IMR-90 (cell line): ENCODE data around the gene EIF3K. TPM values are rescaled to one million over a fixed set of nuclear protein-coding genes. Genes with fewer than 3 reads are reported as not detected.

Source experiments
- ATAC-seq: fragments of 200-7000 bp; cut with Tn5 transposase; 2 replicates; pipeline ENCODE4 v1.9.1; 2020; ENCODE audit warnings: low read depth, mild to moderate bottlenecking, moderate library complexity
- BruUV-seq: library from RNA; stranded (reverse); fragments of 400-500 nt; replicated peaks from 2 replicates; lab custom pipeline; 2021; lab: Mats Ljungman, UMichigan
- CTCF ChIA-PET: fragments of 300-600 bp; formaldehyde crosslinking; extraction: SDS; loops from one replicate; lab custom pipeline; 2021; ENCODE audit warnings: antibody characterized with exemption; lab: Yijun Ruan, JAX
- POLR2A ChIA-PET: fragments of 300-600 bp; sonication (Branson Sonifier 250); formaldehyde crosslinking; loops from one replicate; lab custom pipeline; 2022; ENCODE audit warnings: antibody characterized with exemption; ENCODE audit not compliant: unreplicated experiment; lab: Charles Lee
- DNase-seq: peaks from one replicate; pipeline ENCODE4 v3.0.0; 2013
- H2AFZ ChIP-seq: replicated peaks from 2 replicates; pipeline ENCODE3; 2013; ENCODE audit warnings: low read length, mild to moderate bottlenecking; ENCODE audit not compliant: poor library complexity
- H2AK5ac ChIP-seq: 2 replicates; pipeline ENCODE4 v1.6.1; 2013; ENCODE audit warnings: low read depth, low read length, inconsistent platforms
- H2AK9ac ChIP-seq: replicated peaks from 2 replicates; pipeline ENCODE3; 2013; ENCODE audit warnings: mild to moderate bottlenecking, low read depth, low read length, moderate library complexity; ENCODE audit not compliant: poor library complexity
- H2BK120ac ChIP-seq: 2 replicates; pipeline ENCODE4 v1.6.1; 2013; ENCODE audit warnings: low read depth, low read length, inconsistent platforms
- H2BK15ac ChIP-seq: 3 replicates; pipeline ENCODE4 v1.6.1; 2013; ENCODE audit warnings: low read depth, low read length, inconsistent platforms
- H2BK20ac ChIP-seq: 2 replicates; pipeline ENCODE4 v1.6.1; 2013; ENCODE audit warnings: low read depth, mild to moderate bottlenecking, inconsistent platforms, low read length, moderate library complexity
- H2BK5ac ChIP-seq: 2 replicates; pipeline ENCODE4 v1.6.1; 2013; ENCODE audit warnings: mild to moderate bottlenecking, low read depth, low read length, inconsistent platforms; ENCODE audit not compliant: poor library complexity, severe bottlenecking
- H3K14ac ChIP-seq: replicated peaks from 2 replicates; pipeline ENCODE4 v1.6.1; 2013; ENCODE audit warnings: low read depth, low read length, inconsistent platforms
- H3K18ac ChIP-seq: 2 replicates; pipeline ENCODE4 v1.6.1; 2013; ENCODE audit warnings: low read depth, low read length, control low read depth
- H3K23ac ChIP-seq: 2 replicates; pipeline ENCODE4 v1.6.1; 2013; ENCODE audit warnings: low read depth, low read length, inconsistent platforms
- H3K27ac ChIP-seq: 2 replicates; pipeline ENCODE4 v1.5.1; 2013; ENCODE audit warnings: mild to moderate bottlenecking, control low read depth, low read length; ENCODE audit not compliant: insufficient read depth
- H3K27me3 ChIP-seq: 2 replicates; pipeline ENCODE4 v1.6.1; 2013; ENCODE audit warnings: low read length; ENCODE audit not compliant: control insufficient read depth, insufficient read depth
- H3K36me3 ChIP-seq: 2 replicates; pipeline ENCODE4 v1.6.1; 2013; ENCODE audit warnings: low read length, mixed read lengths; ENCODE audit not compliant: control insufficient read depth, insufficient read depth
- H3K4ac ChIP-seq: 2 replicates; pipeline ENCODE4 v1.6.1; 2013; ENCODE audit warnings: low read depth, low read length, inconsistent platforms
- H3K4me1 ChIP-seq: 2 replicates; pipeline ENCODE4 v1.6.1; 2013; ENCODE audit warnings: low read length, mixed read lengths; ENCODE audit not compliant: control insufficient read depth, insufficient read depth
- H3K4me2 ChIP-seq: 2 replicates; pipeline ENCODE4 v1.6.1; 2013; ENCODE audit warnings: low read depth, mild to moderate bottlenecking, control low read depth, low read length, moderate library complexity
- H3K4me3 ChIP-seq: 2 replicates; pipeline ENCODE4 v1.5.1; 2013; ENCODE audit warnings: low read depth, mild to moderate bottlenecking, control low read depth, low read length, moderate library complexity; ENCODE audit not compliant: insufficient read depth
- H3K56ac ChIP-seq: 2 replicates; pipeline ENCODE4 v1.6.1; 2013; ENCODE audit warnings: low read length, inconsistent platforms; ENCODE audit not compliant: insufficient read depth; ENCODE audit errors: extremely low read depth
- H3K79me1 ChIP-seq, 2 experiments: 2 replicates each; pipeline ENCODE4 v1.6.1; 2013; ENCODE audit warnings: low read length in 2 of 2, inconsistent platforms in 1 of 2, low read depth in 1 of 2
- H3K9ac ChIP-seq: 2 replicates; pipeline ENCODE4 v1.6.1; 2013; ENCODE audit warnings: low read depth, low read length, control low read depth
- H3K9me1 ChIP-seq: 2 replicates; pipeline ENCODE4 v1.6.1; 2013; ENCODE audit warnings: low read length, inconsistent platforms; ENCODE audit not compliant: insufficient read depth
- H3K9me3 ChIP-seq: 2 replicates; pipeline ENCODE4 v1.6.1; 2013; ENCODE audit warnings: low read length; ENCODE audit not compliant: control insufficient read depth, insufficient read depth
- H4K20me1 ChIP-seq: 2 replicates; pipeline ENCODE4 v1.6.1; 2013; ENCODE audit warnings: low read length, inconsistent platforms; ENCODE audit not compliant: insufficient read depth
- H4K5ac ChIP-seq: 2 replicates; pipeline ENCODE4 v1.6.1; 2013; ENCODE audit warnings: mild to moderate bottlenecking, low read depth, low read length, control low read depth
- H4K8ac ChIP-seq, 2 experiments: 2 replicates each; pipeline ENCODE4 v1.6.1; 2013; ENCODE audit warnings: low read depth in 2 of 2, low read length in 2 of 2, control low read depth in 1 of 2, inconsistent platforms in 1 of 2
- H4K91ac ChIP-seq: 2 replicates; pipeline ENCODE4 v1.6.1; 2013; ENCODE audit warnings: low read depth, low read length, inconsistent platforms; ENCODE audit not compliant: insufficient read depth
- BHLHE40 ChIP-seq: fragments of 150-350 bp; IDR thresholded peaks from 2 replicates; pipeline ENCODE4 v1.6.1; 2016; ENCODE audit warnings: mild to moderate bottlenecking, low read depth, low read length
- CEBPB ChIP-seq: IDR thresholded peaks from 2 replicates; pipeline ENCODE4 v1.6.1; 2012; ENCODE audit warnings: low read depth, low read length, improper control_type of control experiment
- CHD1 ChIP-seq: IDR thresholded peaks from 2 replicates; pipeline ENCODE4 v1.6.1; 2012; ENCODE audit warnings: low read depth, low read length, improper control_type of control experiment
- FOS ChIP-seq: fragments of 150-350 bp; IDR thresholded peaks from 2 replicates; pipeline ENCODE4 v1.6.1; 2016; ENCODE audit warnings: low read depth, low read length
- MAFK ChIP-seq: IDR thresholded peaks from 2 replicates; pipeline ENCODE4 v1.6.1; 2012; ENCODE audit warnings: low read depth, low read length, improper control_type of control experiment
- MAZ ChIP-seq: IDR thresholded peaks from 2 replicates; pipeline ENCODE4 v1.6.1; 2012; ENCODE audit warnings: low read depth, mild to moderate bottlenecking, low read length, improper control_type of control experiment, moderate library complexity, borderline replicate concordance
- MXI1 ChIP-seq: IDR thresholded peaks from 2 replicates; pipeline ENCODE4 v1.6.1; 2012; ENCODE audit warnings: low read depth, mild to moderate bottlenecking, low read length, moderate library complexity, borderline replicate concordance
- NFE2L2 ChIP-seq: fragments of 150-350 bp; IDR thresholded peaks from 2 replicates; pipeline ENCODE4 v1.6.1; 2016; ENCODE audit warnings: low read depth, mild to moderate bottlenecking, low read length
- POLR2A ChIP-seq: IDR thresholded peaks from 2 replicates; pipeline ENCODE4 v1.6.1; 2012; ENCODE audit warnings: mild to moderate bottlenecking, low read depth, low read length
- RAD21 ChIP-seq: IDR thresholded peaks from 2 replicates; pipeline ENCODE4 v1.6.1; 2012; ENCODE audit warnings: low read length, improper control_type of control experiment
- RCOR1 ChIP-seq: IDR thresholded peaks from 2 replicates; pipeline ENCODE4 v1.6.1; 2012; ENCODE audit warnings: mild to moderate bottlenecking, low read length, improper control_type of control experiment; ENCODE audit not compliant: insufficient replicate concordance
- RFX5 ChIP-seq: IDR thresholded peaks from 2 replicates; pipeline ENCODE4 v1.8.0; 2012; ENCODE audit warnings: low read depth, mild to moderate bottlenecking, low read length, moderate library complexity
- SMC3 ChIP-seq: fragments of 150-350 bp; IDR thresholded peaks from 2 replicates; pipeline ENCODE4 v1.6.1; 2016; ENCODE audit warnings: low read depth, mild to moderate bottlenecking, antibody characterized with exemption, low read length, moderate library complexity
- WGBS, 2 experiments: methylation state at CpG; one replicate each; pipeline versions ENCODE4 v1.1.5 to v1.1.7; 2013; ENCODE audit warnings: missing lambda C conversion rate in 2 of 2; ENCODE audit not compliant: insufficient read length in 1 of 2; ENCODE audit errors: extremely low coverage in 2 of 2; 5-methylcytosine and 5-hydroxymethylcytosine counted together
- dilution Hi-C: fragments of 300-500 bp; cut with HindIII; formaldehyde crosslinking; loops from one replicate; pipeline ENCODE4 v1.14.3; 2018; ENCODE audit warnings: low sequenced_read_pairs; ENCODE audit not compliant: unreplicated experiment
- in situ Hi-C: fragments of 300-500 bp; cut with MboI; formaldehyde crosslinking; loops from 3 replicates; pipeline ENCODE4 v1.14.3; 2019; ENCODE audit warnings: low sequenced_read_pairs, inconsistent platforms, mixed read lengths
- intact Hi-C: fragments of 100-400 bp; cut with micrococcal nuclease; formaldehyde crosslinking; loops from 2 replicates; pipeline ENCODE4 v1.10.0; 2022
- polyA plus RNA-seq, 3 experiments: library from polyadenylated mRNA; depleted of rRNA; stranded (reverse); fragments of >200 nt; gene quantifications; 2 replicates each; pipeline ENCODE4 v1.2.3, GENCODE V29; 2012; ENCODE audit warnings: low replicate concordance in 1 of 3
- total RNA-seq: library from RNA; depleted of rRNA; stranded (reverse); fragments of >200 nt; gene quantifications from 2 replicates; pipeline ENCODE4 v1.2.3, GENCODE V29; 2012
- TF ChIP-seq, protein P1 (sequence below): fragments of 150-350 bp; IDR thresholded peaks from 2 replicates; pipeline ENCODE4 v1.6.1; 2016; ENCODE audit warnings: low read depth, mild to moderate bottlenecking, low read length, moderate library complexity, borderline replicate concordance
- TF ChIP-seq, protein P2 (sequence below): conservative IDR thresholded peaks from 2 replicates; pipeline ENCODE4 v1.5.1; 2012; ENCODE audit warnings: mild to moderate bottlenecking, low read depth, low read length, improper control_type of control experiment
- TF ChIP-seq, protein P3 (sequence below): fragments of 150-350 bp; IDR thresholded peaks from 2 replicates; pipeline ENCODE4 v1.6.1; 2017; ENCODE audit warnings: mild to moderate bottlenecking, antibody characterized with exemption, low read length, low read depth

Gene EIF3K
- total and polyA plus RNA-seq, 2 of the 4 experiments (the other 2 are of a cell fraction): 575 to 1,137 TPM

DNA sequence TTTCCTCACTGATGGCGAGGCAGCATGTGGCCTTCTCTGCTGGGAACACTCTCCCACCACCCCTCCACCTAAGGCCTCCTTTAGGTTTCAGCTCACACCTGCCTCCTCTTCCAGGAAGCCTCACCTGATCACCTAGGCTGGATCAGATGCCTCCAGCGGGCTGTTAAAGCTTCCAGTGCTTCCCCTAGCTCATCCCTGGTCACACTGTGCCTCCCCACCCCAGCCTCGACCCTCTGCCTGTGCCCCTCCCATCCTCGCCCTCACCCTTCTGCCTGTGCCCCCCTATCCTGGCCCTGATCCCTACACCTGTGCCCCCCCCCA lies 35.0 kb upstream of the EIF3K start:
- no peak overlapping the region for H3K18ac ChIP-seq
- H2BK120ac ChIP-seq: no peak overlapping the region
- H2AK9ac ChIP-seq: peak overlapping the region; percentile 85
- TF ChIP-seq, protein P1, sequence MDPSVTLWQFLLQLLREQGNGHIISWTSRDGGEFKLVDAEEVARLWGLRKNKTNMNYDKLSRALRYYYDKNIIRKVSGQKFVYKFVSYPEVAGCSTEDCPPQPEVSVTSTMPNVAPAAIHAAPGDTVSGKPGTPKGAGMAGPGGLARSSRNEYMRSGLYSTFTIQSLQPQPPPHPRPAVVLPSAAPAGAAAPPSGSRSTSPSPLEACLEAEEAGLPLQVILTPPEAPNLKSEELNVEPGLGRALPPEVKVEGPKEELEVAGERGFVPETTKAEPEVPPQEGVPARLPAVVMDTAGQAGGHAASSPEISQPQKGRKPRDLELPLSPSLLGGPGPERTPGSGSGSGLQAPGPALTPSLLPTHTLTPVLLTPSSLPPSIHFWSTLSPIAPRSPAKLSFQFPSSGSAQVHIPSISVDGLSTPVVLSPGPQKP: no peak
- TF ChIP-seq POLR2A (no peak), NFE2L2 (no peak), MAZ (no peak), MXI1 (no peak), BHLHE40 (no peak), SMC3 (no peak), RCOR1 (no peak), RFX5 (no peak), CHD1 (no peak), CEBPB (no peak), FOS (no peak), MAFK (no peak), RAD21 (no peak)
- TF ChIP-seq, protein P2, sequence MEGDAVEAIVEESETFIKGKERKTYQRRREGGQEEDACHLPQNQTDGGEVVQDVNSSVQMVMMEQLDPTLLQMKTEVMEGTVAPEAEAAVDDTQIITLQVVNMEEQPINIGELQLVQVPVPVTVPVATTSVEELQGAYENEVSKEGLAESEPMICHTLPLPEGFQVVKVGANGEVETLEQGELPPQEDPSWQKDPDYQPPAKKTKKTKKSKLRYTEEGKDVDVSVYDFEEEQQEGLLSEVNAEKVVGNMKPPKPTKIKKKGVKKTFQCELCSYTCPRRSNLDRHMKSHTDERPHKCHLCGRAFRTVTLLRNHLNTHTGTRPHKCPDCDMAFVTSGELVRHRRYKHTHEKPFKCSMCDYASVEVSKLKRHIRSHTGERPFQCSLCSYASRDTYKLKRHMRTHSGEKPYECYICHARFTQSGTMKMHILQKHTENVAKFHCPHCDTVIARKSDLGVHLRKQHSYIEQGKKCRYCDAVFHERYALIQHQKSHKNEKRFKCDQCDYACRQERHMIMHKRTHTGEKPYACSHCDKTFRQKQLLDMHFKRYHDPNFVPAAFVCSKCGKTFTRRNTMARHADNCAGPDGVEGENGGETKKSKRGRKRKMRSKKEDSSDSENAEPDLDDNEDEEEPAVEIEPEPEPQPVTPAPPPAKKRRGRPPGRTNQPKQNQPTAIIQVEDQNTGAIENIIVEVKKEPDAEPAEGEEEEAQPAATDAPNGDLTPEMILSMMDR: no peak
- TF ChIP-seq, protein P3, sequence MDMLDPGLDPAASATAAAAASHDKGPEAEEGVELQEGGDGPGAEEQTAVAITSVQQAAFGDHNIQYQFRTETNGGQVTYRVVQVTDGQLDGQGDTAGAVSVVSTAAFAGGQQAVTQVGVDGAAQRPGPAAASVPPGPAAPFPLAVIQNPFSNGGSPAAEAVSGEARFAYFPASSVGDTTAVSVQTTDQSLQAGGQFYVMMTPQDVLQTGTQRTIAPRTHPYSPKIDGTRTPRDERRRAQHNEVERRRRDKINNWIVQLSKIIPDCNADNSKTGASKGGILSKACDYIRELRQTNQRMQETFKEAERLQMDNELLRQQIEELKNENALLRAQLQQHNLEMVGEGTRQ: no peak
- H3K9me1 ChIP-seq: no peaks in the 10 kb centered on the region
- in situ Hi-C loops (no loop called here), dilution Hi-C loops (no loop called here), intact Hi-C loops (no loop called here)
- no peaks in the 10 kb centered on the region for H3K9me3 ChIP-seq
- peaks cover 2% of the 10 kb centered on the region; the same call in 1 of the 2 replicates for H3K27me3 ChIP-seq
- no peaks in the 10 kb centered on the region for H3K79me1 ChIP-seq
- H2BK5ac ChIP-seq: no peak overlapping the region
- DNase-seq (no peak), ATAC-seq (no peak)
- no peaks in the 10 kb centered on the region for H3K36me3 ChIP-seq
- H3K9ac ChIP-seq: no peak overlapping the region
- ChIA-PET CTCF (no interaction called here), POLR2A (no interaction called here)
- no peak overlapping the region for H3K4me2 ChIP-seq
- WGBS, 2 experiments: 46% methylated on average over 3 of the region's 4 CpGs; no CpG with 5 or more reads in 1 of the 2 experiments
- H4K5ac ChIP-seq: no peak overlapping the region
- H4K91ac ChIP-seq: no peak overlapping the region
- no peak overlapping the region for H3K56ac ChIP-seq
- H2AK5ac ChIP-seq: no peak overlapping the region
- no peaks in the 10 kb centered on the region for H4K20me1 ChIP-seq
- no peak overlapping the region for H3K4ac ChIP-seq
- H2AFZ ChIP-seq: no peak overlapping the region
- BruUV-seq: no TSS peak
- no peak overlapping the region for H3K23ac ChIP-seq
- no peak overlapping the region for H2BK15ac ChIP-seq
- no peak overlapping the region for H3K4me3 ChIP-seq
- no peak overlapping the region for H3K27ac ChIP-seq
- no peak overlapping the region for H4K8ac ChIP-seq
- no peaks in the 10 kb centered on the region for H3K4me1 ChIP-seq
- no peak overlapping the region for H2BK20ac ChIP-seq
- no peak overlapping the region for H3K14ac ChIP-seq
